Measurements from ENCODE around the gene WWOX.
A peak's percentile ranks its signal among the peaks of the same experiment; 100 is the strongest.

The WWOX gene

GRCh38 chr16:78953526-78953925 lies 854.1 kb downstream of the WWOX start:
- DNase-seq (ENCODE audit: low spot score): no peak

- DNase-seq (ENCODE audit: low spot score): no peak
Observed at GRCh38 chr16:78955206-78955605, 855.8 kb downstream of the WWOX start.

GRCh38 chr16:78956859-78957258 lies 857.4 kb downstream of the WWOX start:
- DNase-seq (ENCODE audit: low spot score): no peak

GRCh38 chr16:78957317-78958100 lies 858.1 kb downstream of the WWOX start:
- no peak for DNase-seq (ENCODE audit: low spot score)

- DNase-seq (ENCODE audit: low spot score): no peak
Observed at GRCh38 chr16:78961464-78961863, 862.0 kb downstream of the WWOX start.

- DNase-seq (ENCODE audit: low spot score): peak; percentile 22
Observed at GRCh38 chr16:78962457-78962929, 863.0 kb downstream of the WWOX start.

- DNase-seq (ENCODE audit: low spot score): no peak
Observed at GRCh38 chr16:78967948-78968347, 868.5 kb downstream of the WWOX start.

- no peak for DNase-seq (ENCODE audit: low spot score)
Observed at GRCh38 chr16:78969721-78970120, 870.3 kb downstream of the WWOX start.

- DNase-seq (ENCODE audit: low spot score): no peak
Observed at GRCh38 chr16:78970650-78971049, 871.2 kb downstream of the WWOX start.

GRCh38 chr16:78972006-78972405 lies 872.6 kb downstream of the WWOX start:
- DNase-seq (ENCODE audit: low spot score): no peak

GRCh38 chr16:78972986-78973385 lies 873.5 kb downstream of the WWOX start:
- no peak for DNase-seq (ENCODE audit: low spot score)

GRCh38 chr16:78976212-78976611 lies 876.8 kb downstream of the WWOX start:
- no peak for DNase-seq (ENCODE audit: low spot score)

- no peak for DNase-seq (ENCODE audit: low spot score)
Observed at GRCh38 chr16:78980825-78981224, 881.4 kb downstream of the WWOX start.

GRCh38 chr16:78982096-78982744 lies 882.8 kb downstream of the WWOX start:
- no peak for DNase-seq (ENCODE audit: low spot score)

- DNase-seq (ENCODE audit: low spot score): peak; percentile 7
Observed at GRCh38 chr16:78984324-78984723, 884.9 kb downstream of the WWOX start.

GRCh38 chr16:78984887-78985464 lies 885.5 kb downstream of the WWOX start:
- no peak for DNase-seq (ENCODE audit: low spot score)

- DNase-seq (ENCODE audit: low spot score): no peak
Observed at GRCh38 chr16:78985716-78986605, 886.5 kb downstream of the WWOX start.

- no peak for DNase-seq (ENCODE audit: low spot score)
Observed at GRCh38 chr16:78987666-78988065, 888.2 kb downstream of the WWOX start.

GRCh38 chr16:78988361-78988969 lies 889.0 kb downstream of the WWOX start:
- DNase-seq (ENCODE audit: low spot score): no peak

GRCh38 chr16:78990309-78990701 lies 890.9 kb downstream of the WWOX start:
- DNase-seq (ENCODE audit: low spot score): no peak

- DNase-seq (ENCODE audit: low spot score): no peak
Observed at GRCh38 chr16:78992001-78992400, 892.5 kb downstream of the WWOX start.

- DNase-seq (ENCODE audit: low spot score): no peak
Observed at GRCh38 chr16:78993346-78993745, 893.9 kb downstream of the WWOX start.

Data from kidney tubule cell (primary cell).